Peyer's patch (tissue), 4 donors: ENCODE data around the gene PINK1.

Experiments used
- POLR2A ChIP-seq, 2 donors: fragments of 450-650 bp; IDR thresholded peaks; one replicate each; pipeline ENCODE4 v1.5.1; 2017; ENCODE audit warnings: antibody characterized with exemption in 2 of 2, mild to moderate bottlenecking in 2 of 2, moderate library complexity in 2 of 2
- TF ChIP-seq, protein P1 (sequence below), 6 experiments: fragments of 450-650 bp in 4 of 6; fragments of 200-600 bp in 2 of 6; sonication (generic) in 1 of 6; IDR thresholded peaks; one replicate each; pipeline ENCODE4 v1.5.1; 2017 to 2019; ENCODE audit warnings: antibody characterized with exemption in 6 of 6, mild to moderate bottlenecking in 3 of 6, moderate library complexity in 1 of 6

DNA sequence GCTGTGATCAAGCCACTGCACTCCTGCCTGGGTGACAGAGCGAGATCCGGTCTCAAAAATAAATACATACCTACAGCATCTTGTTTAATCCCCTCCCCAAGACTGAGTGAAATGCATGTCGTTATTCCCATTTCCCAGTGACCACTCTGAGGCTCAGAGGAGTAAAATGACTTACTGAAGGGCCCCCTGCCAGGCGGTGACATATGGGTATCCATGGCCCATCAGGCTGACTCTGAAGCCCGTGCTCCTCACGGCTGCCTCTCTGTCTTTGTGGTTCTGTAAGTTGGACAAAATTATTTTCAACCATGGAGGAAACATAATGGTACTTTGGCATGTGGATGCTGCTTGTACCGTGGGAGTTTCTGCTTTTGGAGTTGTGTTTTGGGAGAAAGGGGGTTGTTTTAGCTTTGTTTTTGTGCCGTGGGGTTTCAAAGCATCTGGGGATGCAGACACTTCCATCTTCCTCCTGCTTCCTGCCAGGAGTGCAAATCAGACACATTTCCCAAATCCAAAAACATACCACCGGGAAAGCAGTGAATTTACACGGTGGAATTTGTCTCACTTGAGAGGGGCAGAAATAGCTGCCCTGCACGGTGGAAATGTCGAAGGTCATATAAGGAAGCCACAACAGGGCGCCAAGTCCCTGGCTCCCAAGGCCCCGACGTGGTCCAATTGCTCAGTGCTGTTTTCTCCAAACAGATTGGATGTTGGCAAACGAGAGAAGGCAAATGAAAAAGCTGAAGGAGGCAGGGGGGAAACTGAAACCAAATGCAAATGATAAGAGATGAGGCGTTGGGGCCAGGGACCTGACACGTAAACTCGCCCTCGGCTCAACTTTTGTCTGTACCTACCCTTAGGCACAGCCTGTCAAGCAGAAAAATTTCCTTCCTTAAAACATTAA lies 17.1 kb upstream of the PINK1 start:
- TF ChIP-seq, protein P1, sequence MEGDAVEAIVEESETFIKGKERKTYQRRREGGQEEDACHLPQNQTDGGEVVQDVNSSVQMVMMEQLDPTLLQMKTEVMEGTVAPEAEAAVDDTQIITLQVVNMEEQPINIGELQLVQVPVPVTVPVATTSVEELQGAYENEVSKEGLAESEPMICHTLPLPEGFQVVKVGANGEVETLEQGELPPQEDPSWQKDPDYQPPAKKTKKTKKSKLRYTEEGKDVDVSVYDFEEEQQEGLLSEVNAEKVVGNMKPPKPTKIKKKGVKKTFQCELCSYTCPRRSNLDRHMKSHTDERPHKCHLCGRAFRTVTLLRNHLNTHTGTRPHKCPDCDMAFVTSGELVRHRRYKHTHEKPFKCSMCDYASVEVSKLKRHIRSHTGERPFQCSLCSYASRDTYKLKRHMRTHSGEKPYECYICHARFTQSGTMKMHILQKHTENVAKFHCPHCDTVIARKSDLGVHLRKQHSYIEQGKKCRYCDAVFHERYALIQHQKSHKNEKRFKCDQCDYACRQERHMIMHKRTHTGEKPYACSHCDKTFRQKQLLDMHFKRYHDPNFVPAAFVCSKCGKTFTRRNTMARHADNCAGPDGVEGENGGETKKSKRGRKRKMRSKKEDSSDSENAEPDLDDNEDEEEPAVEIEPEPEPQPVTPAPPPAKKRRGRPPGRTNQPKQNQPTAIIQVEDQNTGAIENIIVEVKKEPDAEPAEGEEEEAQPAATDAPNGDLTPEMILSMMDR (IDR thresholded peaks at IDR 0.05), result no peak
- TF ChIP-seq POLR2A (IDR thresholded peaks at IDR 0.05), result no peak
